GM12872 (cell line): ENCODE measurements around the gene MARK1.
A peak's percentile ranks its signal among the peaks of the same experiment; 100 is the strongest.

ENCODE experiments used
- CTCF ChIP-seq: IDR thresholded peaks from 3 replicates; pipeline ENCODE4 v1.5.1; 2011; ENCODE audit warnings: low read depth, mild to moderate bottlenecking, low read length, moderate library complexity; ENCODE audit not compliant: insufficient read depth

MARK1 gene

DNA sequence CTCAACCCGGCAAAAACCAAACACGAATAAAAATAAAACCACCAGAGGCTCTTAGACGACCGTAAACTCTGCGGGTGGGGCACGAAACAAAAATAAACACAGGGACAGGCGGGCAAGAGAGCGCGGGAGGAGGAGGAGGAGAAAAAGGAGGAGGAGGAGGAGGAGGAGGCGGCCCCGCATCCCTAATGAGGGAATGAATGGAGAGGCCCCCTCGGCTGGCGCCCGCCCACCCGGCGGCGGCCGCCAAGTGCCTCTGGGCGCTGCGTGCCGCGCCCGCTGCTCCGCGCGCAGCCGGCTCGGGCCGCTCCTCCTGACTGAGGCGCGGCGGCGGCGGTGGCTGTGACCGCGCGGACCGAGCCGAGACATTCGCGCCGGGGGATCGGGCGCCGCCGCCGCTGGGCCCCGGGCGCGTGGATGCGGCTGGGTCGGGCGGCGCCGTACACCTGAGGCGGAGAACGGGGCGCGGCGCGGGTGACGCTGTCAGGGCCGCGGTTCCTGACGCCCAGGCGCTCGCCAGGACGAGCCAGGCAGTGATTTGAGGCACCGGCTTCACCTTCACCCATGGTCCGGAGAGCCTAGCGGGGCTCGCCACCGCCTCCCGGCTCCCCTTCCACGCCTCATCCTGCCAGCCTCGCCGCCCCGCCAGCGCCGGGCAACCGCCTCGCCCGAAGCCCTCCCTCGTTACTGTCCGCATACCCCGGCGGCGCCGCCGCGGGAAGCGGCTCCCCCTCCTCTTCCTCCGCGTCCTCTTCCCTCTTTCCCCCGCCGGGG is at the start of gene MARK1:
Gene MARK1, plus strand, starts transcription at position 229 of the 771 bp plus-strand sequence. CDS start 687 bp downstream, outside the sequence.
- TF ChIP-seq CTCF: no peak

DNA sequence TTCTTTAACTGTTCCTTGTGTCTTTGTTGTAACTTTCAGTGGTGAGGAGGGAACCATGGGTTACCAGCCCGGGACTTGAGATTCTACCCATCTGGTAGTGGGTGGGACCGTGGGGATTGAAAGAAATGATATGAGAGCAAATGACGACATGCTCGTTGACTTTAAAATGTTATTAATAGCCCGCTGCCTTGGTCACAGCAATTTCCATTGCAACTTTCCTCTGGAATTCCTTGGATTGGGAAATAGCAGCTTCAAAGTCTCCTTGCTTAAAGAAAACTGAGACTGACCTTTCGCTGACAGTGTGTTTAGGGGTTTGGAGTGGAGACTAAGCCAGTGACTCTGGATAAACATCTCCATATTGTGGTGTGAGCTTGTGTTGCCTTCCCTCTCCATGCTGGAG is 44.2 kb upstream of the MARK1 start:
- no peak for TF ChIP-seq CTCF

- no peak for TF ChIP-seq CTCF
Observed at GRCh38 chr1:220484135-220484534, 43.8 kb upstream of the MARK1 start.

DNA sequence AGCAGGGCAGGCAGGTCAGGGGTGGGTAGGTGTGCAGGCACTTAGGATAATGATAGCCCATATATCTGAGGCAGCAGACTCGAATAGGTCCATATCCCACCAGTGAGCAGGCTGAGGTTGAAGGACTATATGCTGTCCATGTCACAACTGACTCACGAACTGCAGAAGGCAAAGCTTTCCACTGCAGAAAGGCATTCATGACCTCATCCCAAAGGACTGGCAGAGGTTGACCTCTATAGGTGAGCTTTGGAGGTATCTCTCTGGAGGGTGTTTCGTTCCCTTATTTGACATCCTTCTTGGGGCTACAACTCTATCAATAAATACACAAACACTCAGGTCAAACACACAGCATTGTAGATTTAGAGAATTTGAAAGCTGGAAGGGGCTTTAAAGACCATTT is 42.8 kb upstream of the MARK1 start:
- TF ChIP-seq CTCF: 0 out of 3 replicates have a peak, but pooled peaks have one; percentile 11

- TF ChIP-seq CTCF: no peak
Observed at GRCh38 chr1:220485791-220486190, 42.1 kb upstream of the MARK1 start.

DNA sequence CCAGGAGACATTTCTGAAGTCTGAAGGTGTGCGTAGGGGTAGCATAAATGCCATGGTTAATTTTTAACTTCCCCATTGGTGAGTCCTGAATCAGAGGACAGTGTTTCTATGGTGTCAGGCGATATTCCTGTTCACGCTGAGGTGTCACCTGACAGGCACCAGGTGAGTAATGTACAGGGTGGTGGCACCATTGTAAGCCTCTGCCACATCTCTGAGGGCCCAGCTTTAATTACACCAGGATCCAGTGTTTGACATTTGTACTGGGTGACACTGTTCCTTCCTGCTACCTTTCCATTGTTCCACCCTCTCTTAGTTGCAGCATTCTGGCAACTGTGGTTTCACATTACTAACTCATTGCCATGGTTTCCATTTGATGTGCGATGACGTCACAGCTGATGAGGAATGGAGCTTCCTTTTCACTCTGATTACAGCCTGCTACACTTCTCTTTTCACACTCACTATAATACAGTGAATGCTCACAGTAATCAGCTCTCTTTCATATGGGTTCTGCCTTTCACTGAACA is 40.6 kb upstream of the MARK1 start:
- TF ChIP-seq CTCF: no peak

DNA sequence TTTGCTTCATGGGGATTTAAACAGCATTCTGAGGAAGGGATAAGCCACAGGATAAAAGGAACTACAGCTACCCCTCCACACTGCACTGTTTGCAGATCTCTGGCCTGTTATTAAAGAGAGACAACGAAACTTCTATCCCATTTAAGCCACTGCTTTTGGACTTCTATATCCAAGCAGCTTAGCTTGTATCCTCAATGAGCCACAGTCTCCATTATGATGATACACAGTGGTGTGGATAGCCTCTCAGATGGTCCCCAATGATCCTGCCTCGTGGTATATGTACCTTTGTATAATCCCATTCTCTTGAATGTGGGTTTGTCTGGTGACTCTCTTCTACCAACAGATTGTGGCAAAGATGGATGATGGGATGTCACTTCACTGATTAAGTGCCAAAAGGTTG is 36.0 kb upstream of the MARK1 start:
- no peak for TF ChIP-seq CTCF
